B cell (primary cell): Measurements from ENCODE around the gene FARP1. TPM values are rescaled to one million over a fixed set of nuclear protein-coding genes. Genes with fewer than 3 reads are reported as not detected.

Experiments used
- ATAC-seq: fragments of 200-7000 bp; cut with Tn5 transposase; one replicate; pipeline ENCODE4 v1.10.0; 2021; ENCODE audit warnings: low read depth, mild to moderate bottlenecking, moderate number of reproducible peaks, moderate library complexity
- CTCF ChIA-PET: fragments of 350-600 bp; sonication (Branson Sonifier 250); formaldehyde crosslinking; loops from one replicate; lab custom pipeline; 2021; ENCODE audit warnings: antibody characterized with exemption, inconsistent platforms; lab: Charles Lee
- POLR2A ChIA-PET: fragments of 350-600 bp; sonication (Branson Sonifier 250); formaldehyde crosslinking; loops from one replicate; lab custom pipeline; 2021; ENCODE audit warnings: antibody characterized with exemption; lab: Charles Lee
- DNase-seq: peaks from one replicate; pipeline ENCODE4 v3.0.0; 2013
- H2AFZ ChIP-seq: 2 replicates; pipeline ENCODE4 v1.6.1; 2012; ENCODE audit warnings: mild to moderate bottlenecking, low read depth, low read length; ENCODE audit not compliant: insufficient read depth, poor library complexity, severe bottlenecking
- H3K27ac ChIP-seq, 2 donors: 1 replicate in 1 of 2; 2 replicates in 1 of 2; pipeline ENCODE4 v1.5.1; 2012 to 2013; ENCODE audit warnings: low read length in 2 of 2, mild to moderate bottlenecking in 2 of 2, moderate library complexity in 1 of 2
- H3K27me3 ChIP-seq, 4 experiments: fragments of 200-600 bp in 1 of 4; sonication (generic) in 1 of 4; replicated peaks in 1 of 4; 1 replicate in 2 of 4; 2 replicates in 2 of 4; pipeline versions ENCODE4 v1.6.1 to v1.7.0; 2013 to 2016; ENCODE audit warnings: low read length in 3 of 4, mild to moderate bottlenecking in 2 of 4, mixed read lengths in 1 of 4, moderate library complexity in 1 of 4; ENCODE audit not compliant: insufficient read depth in 4 of 4, control insufficient read depth in 3 of 4; ENCODE audit errors: control extremely low read depth in 1 of 4
- H3K36me3 ChIP-seq, 2 experiments: replicated peaks in 1 of 2; 1 replicate in 1 of 2; 2 replicates in 1 of 2; pipeline versions ENCODE4 v1.6.1 to v1.7.1; 2013; ENCODE audit warnings: low read length in 1 of 2; ENCODE audit not compliant: insufficient read depth in 2 of 2, control insufficient read depth in 1 of 2; ENCODE audit errors: control extremely low read depth in 1 of 2, extremely low read depth in 1 of 2
- H3K4me1 ChIP-seq, 2 donors: fragments of 200-600 bp in 1 of 2; sonication (generic) in 1 of 2; 1 replicate in 1 of 2; 2 replicates in 1 of 2; pipeline versions ENCODE4 v1.5.1 to v1.6.1; 2013 to 2017; ENCODE audit warnings: low read length in 2 of 2; ENCODE audit not compliant: control insufficient read depth in 2 of 2, insufficient read depth in 2 of 2
- H3K4me2 ChIP-seq: replicated peaks from 2 replicates; pipeline ENCODE3; 2012; ENCODE audit warnings: mild to moderate bottlenecking, low read depth, low read length; ENCODE audit not compliant: poor library complexity, severe bottlenecking
- H3K4me3 ChIP-seq, 5 experiments: fragments of 200-600 bp in 1 of 5; sonication (generic) in 1 of 5; 1 replicate in 3 of 5; 2 replicates in 2 of 5; pipeline versions ENCODE4 v1.5.1 to v1.7.0; 2011 to 2016; ENCODE audit warnings: low read length in 4 of 5, mild to moderate bottlenecking in 4 of 5, low read depth in 2 of 5, control low read depth in 1 of 5, moderate library complexity in 1 of 5; ENCODE audit not compliant: insufficient read depth in 1 of 5; ENCODE audit errors: control extremely low read depth in 1 of 5, extremely low read depth in 1 of 5
- H3K79me2 ChIP-seq: fragments of 200-600 bp; sonication (generic); one replicate; pipeline ENCODE4 v1.6.0; 2016; ENCODE audit warnings: low read length; ENCODE audit not compliant: control insufficient read depth, insufficient read depth
- H3K9ac ChIP-seq: fragments of 200-600 bp; sonication (generic); 2 replicates; pipeline ENCODE4 v1.6.1; 2017; ENCODE audit warnings: mild to moderate bottlenecking, low read length, moderate library complexity
- H3K9me3 ChIP-seq, 3 donors: one replicate each; pipeline versions ENCODE4 v1.6.1 to v1.7.1; 2013; ENCODE audit warnings: low read length in 2 of 3; ENCODE audit not compliant: control insufficient read depth in 2 of 3, insufficient read depth in 1 of 3; ENCODE audit errors: control extremely low read depth in 1 of 3
- H4K20me1 ChIP-seq: 2 replicates; pipeline ENCODE4 v1.6.0; 2012; ENCODE audit warnings: mild to moderate bottlenecking, low read length; ENCODE audit not compliant: insufficient read depth, control insufficient read depth, poor library complexity, severe bottlenecking
- H3K27ac Mint-ChIP-seq: one replicate; pipeline ENCODE4 v1.8.0; 2021; ENCODE audit warnings: mixed read lengths
- H3K27me3 Mint-ChIP-seq: one replicate; pipeline ENCODE4 v1.8.0; 2021; ENCODE audit warnings: mixed read lengths
- H3K4me1 Mint-ChIP-seq: one replicate; pipeline ENCODE4 v1.8.0; 2021; ENCODE audit warnings: mixed read lengths
- H3K4me3 Mint-ChIP-seq: one replicate; pipeline ENCODE4 v1.8.0; 2021; ENCODE audit warnings: mixed read lengths
- H3K9me3 Mint-ChIP-seq: one replicate; pipeline ENCODE4 v1.8.0; 2022; ENCODE audit warnings: mixed read lengths; ENCODE audit not compliant: insufficient read depth
- CTCF ChIP-seq: fragments of 200-600 bp; IDR thresholded peaks from one replicate; pipeline ENCODE4 v1.8.0; 2022; ENCODE audit warnings: antibody characterized with exemption, mild to moderate bottlenecking
- EZH2 ChIP-seq: IDR thresholded peaks from 2 replicates; pipeline ENCODE4 v1.6.1; 2012; ENCODE audit warnings: borderline replicate concordance, low read depth, mild to moderate bottlenecking, moderate library complexity, low read length; ENCODE audit not compliant: insufficient read depth, poor library complexity, severe bottlenecking
- WGBS: methylation state at CpG from one replicate; pipeline ENCODE4 v1.1.5; 2013; ENCODE audit warnings: missing lambda C conversion rate; ENCODE audit not compliant: insufficient coverage; 5-methylcytosine and 5-hydroxymethylcytosine counted together
- intact Hi-C: fragments of 100-400 bp; cut with micrococcal nuclease; formaldehyde crosslinking; loops from one replicate; pipeline ENCODE4 v1.10.0; 2022
- polyA plus RNA-seq: library from polyadenylated mRNA; depleted of rRNA; stranded (reverse); fragments of >200 nt; gene quantifications from 2 replicates; pipeline ENCODE4 v1.2.3, GENCODE V29; 2012
- total RNA-seq, 2 donors: library from RNA; stranded (reverse); fragments of 120-200 nt in 1 of 2; gene quantifications; 1 replicate in 1 of 2; 2 replicates in 1 of 2; pipeline versions ENCODE4 v1.2.3 to v1.2.4, GENCODE V29; 2013 to 2022

FARP1 gene
- total and polyA plus RNA-seq, 2 donors (not counting 1 experiment from before 2014, with no cell fraction given): 0.15 to 1.5 TPM

- no peaks in the 10 kb centered on the region for H3K9me3 Mint-ChIP-seq
- no peaks in the 10 kb centered on the region for H3K27me3 ChIP-seq
- H2AFZ ChIP-seq: no peak overlapping the region
- no peak overlapping the region for H3K27ac Mint-ChIP-seq
- no peak overlapping the region for H3K4me3 Mint-ChIP-seq
- no peaks in the 10 kb centered on the region for H3K79me2 ChIP-seq
- H3K4me1 Mint-ChIP-seq: no peaks in the 10 kb centered on the region
- DNase-seq (no peak), ATAC-seq (no peak)
- H4K20me1 ChIP-seq: no peaks in the 10 kb centered on the region
- H3K27me3 Mint-ChIP-seq: peaks cover 23% of the 10 kb centered on the region
- no peaks in the 10 kb centered on the region for H3K36me3 ChIP-seq
- no peak overlapping the region for H3K9ac ChIP-seq
- CTCF ChIA-PET: no interaction called here
- no peak overlapping the region for H3K27ac ChIP-seq
- no peak overlapping the region for H3K4me2 ChIP-seq
- H3K9me3 ChIP-seq: no peaks in the 10 kb centered on the region
- intact Hi-C loops: no loop called here
- no peak overlapping the region for H3K4me3 ChIP-seq
- no peak for TF ChIP-seq CTCF
- TF ChIP-seq EZH2: no peak
- no CpG with 5 or more reads among the region's 6 CpGs for whole genome bisulfite sequencing
- H3K4me1 ChIP-seq: no peaks in the 10 kb centered on the region
- POLR2A ChIA-PET: no interaction called here
Observed at GRCh38 chr13:98299235-98299965, 156.5 kb downstream of the FARP1 start.

GRCh38 chr13:98299966-98300350 is 157.1 kb downstream of the FARP1 start:
- ChIA-PET POLR2A (no interaction called here), CTCF (no interaction called here)
- H3K36me3 ChIP-seq: no peaks in the 10 kb centered on the region
- peaks cover 23% of the 10 kb centered on the region for H3K27me3 Mint-ChIP-seq
- H4K20me1 ChIP-seq: no peaks in the 10 kb centered on the region
- H3K27ac ChIP-seq: no peak overlapping the region
- H3K9me3 Mint-ChIP-seq: no peaks in the 10 kb centered on the region
- intact Hi-C loops: no loop called here
- no peaks in the 10 kb centered on the region for H3K4me1 ChIP-seq
- TF ChIP-seq CTCF: no peak
- TF ChIP-seq EZH2: no peak
- DNase-seq (no peak), ATAC-seq (no peak)
- H3K9me3 ChIP-seq: no peaks in the 10 kb centered on the region
- H3K79me2 ChIP-seq: no peaks in the 10 kb centered on the region
- H3K4me3 Mint-ChIP-seq: no peak overlapping the region
- no peak overlapping the region for H3K4me3 ChIP-seq
- no peaks in the 10 kb centered on the region for H3K4me1 Mint-ChIP-seq
- no peak overlapping the region for H2AFZ ChIP-seq
- no peak overlapping the region for H3K9ac ChIP-seq
- no peaks in the 10 kb centered on the region for H3K27me3 ChIP-seq
- no peak overlapping the region for H3K4me2 ChIP-seq
- WGBS: 81% methylated on average over 4 of the region's 7 CpGs
- H3K27ac Mint-ChIP-seq: no peak overlapping the region
